ENCODE data around the gene LSM11.

DNA sequence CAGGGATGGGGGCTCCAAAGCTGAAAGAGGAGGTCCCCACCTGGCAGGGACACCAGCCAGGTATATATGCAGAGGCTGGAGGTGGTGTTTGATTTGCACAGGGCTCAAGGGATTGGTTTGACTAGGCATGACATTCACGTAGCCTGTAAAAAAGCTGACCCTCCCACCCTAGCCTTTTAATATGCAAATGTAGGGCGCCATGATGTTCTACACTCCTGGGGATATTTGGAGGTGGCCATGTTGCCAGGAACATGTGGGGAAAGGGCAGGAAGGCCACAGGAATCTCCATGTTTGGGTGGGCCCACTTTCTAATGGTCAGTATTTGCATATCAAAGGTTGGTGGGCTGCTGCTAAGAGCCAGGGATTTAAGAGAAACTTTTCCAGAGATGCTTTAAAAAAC, 24.3 kb upstream of the LSM11 start:
- TF ChIP-seq CTCF (IDR thresholded peaks at IDR 0.05) (no peak), POLR2A (IDR thresholded peaks at IDR 0.05) (no peak), POLR2AphosphoS5 (IDR thresholded peaks at IDR 0.05) (no peak)
